HG03196 (cell line): ENCODE results near the gene APEH.
"Not testable (repeated sequence)": the region's sequence is repeated elsewhere in the genome, so short reads cannot be mapped to it uniquely, and the experiment has no call there.

ENCODE experiments used
- ATAC-seq: cut with Tn5 transposase; IDR thresholded peaks from one replicate; pipeline ENCODE4 v1.9.1; 2021; ENCODE audit not compliant: unreplicated experiment

APEH gene

DNA sequence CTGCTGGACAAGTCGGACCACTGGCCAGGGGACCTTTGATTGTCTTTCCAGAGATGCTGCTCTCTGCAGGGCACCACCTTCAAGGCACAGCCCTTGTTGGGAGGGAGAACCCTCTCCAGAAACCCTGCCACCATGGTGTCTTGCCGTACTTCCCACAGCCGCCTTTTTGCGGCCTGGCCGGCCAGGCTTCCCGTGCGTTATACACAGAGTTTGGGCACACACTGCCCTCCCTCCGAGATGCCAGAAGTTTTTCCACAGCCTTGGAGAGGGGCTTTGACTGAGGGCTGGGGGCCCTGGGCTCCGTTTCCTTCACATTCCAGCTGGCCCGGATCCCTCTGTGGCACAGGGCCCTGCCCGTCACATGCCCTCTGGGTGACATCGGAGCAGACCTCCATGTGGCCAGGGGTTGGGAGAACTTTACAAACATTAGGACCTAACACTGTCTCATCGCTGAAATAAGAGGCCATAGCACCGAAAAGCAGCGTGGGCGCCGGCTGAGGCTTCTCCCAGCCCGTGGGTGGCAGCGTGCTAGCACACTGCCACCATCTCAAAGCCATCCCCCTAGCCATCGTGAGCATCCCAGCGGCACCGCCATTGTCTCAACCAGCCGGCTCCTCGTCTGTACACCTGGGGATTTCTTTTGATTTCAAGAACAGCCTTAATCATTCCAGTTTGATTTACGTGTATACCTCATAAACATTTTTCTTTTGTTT lies 6.3 kb upstream of the APEH start:
- no peak for ATAC-seq

- no peak for ATAC-seq
Measured at GRCh38 chr3:49668414-49668797, 5.7 kb upstream of the APEH start.

DNA sequence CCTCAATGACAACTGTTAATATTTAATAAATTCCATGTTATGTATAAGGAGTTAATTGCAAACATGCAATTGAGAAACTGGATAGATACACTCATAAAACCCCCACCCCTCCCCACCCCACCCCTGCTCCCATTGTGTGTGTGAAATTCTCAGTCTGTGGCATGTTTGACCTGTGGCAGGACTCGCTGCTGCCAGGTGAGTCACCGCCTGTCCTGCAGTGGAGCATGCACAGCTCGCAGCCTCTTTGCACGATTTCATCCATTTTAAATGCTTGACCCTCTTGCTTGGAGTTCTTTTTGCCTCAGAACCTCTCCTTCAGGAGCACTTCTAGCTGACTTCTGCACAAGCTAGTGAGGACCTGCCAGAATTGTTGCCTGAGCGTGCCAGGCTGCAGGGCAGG lies 5.3 kb upstream of the APEH start:
- no peak for ATAC-seq

DNA sequence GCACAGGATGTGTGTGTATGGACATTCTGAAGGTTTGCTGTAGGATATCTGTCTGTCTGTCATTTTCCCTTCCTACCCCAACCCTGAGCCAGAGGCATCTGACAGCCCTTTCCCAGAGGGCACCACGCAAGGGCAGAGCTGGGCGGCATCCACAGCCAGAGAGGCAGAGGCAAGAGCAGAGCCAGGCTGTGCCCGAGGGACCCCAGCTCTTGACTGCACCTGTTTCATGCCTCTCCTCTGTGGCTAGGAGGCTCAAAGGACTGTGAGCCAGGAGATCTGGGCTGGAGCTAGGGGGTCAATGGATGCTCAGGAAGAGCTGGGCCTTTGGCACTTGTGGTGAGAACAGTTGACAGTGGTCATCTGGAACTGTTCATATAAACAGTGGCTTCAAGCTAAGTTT lies 4.8 kb upstream of the APEH start:
- ATAC-seq: no peak

GRCh38 chr3:49670940-49671290 lies 3.2 kb upstream of the APEH start:
- ATAC-seq: no peak

DNA sequence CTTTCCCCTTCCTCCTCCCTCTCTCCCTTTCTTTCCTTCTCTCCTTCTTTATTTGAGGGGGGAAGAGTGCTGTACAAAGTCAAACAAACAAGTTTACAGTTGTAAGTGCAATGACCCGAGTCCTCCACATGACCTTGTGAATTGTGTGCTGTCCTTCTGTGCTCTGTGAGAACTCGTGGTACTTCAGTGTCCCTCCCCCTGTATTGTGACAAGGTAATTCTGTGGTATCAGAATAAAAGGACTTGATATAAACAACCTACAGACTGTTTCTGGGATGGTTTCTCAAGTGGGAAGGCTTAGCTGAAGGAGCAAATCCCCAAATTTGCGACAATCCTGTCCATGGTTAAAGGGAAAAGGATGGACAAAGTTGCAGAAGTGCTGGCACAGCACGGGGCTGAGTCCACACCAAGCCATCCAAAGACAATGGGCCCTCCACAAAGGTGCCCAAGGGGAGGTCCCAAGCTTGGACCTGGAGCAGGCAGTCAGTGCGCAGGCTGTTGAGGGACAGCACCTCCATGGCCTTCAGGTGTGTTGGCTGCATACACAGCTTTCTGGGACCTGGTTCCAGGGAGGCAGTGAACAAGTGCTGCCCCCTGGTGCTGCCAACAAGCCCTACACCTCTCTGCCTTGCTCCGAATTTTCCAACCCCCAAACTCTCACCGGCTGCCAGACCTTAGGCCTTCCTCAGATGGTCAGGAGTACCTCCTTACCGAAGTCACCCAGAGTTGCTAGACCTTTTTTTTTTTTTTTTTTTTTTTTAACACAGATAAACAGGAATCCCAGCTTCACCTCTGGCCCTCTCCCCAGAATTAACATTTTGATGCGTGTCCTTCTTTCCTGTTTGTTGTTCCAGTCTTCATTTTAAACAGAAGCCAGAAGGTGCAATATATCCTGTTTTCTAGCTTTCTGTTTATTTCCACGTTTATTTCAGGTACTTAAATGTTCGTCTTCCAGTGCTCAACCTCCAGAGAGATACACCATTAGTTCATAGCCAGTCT lies 2.6 kb upstream of the APEH start:
- ATAC-seq: no peak

GRCh38 chr3:49673121-49673714 lies 933 bp upstream of the APEH start:
- peak; percentile 1 for ATAC-seq

- peak; percentile 12 for ATAC-seq
Measured at GRCh38 chr3:49674497-49674983, 389 bp downstream of the APEH start.

GRCh38 chr3:49675912-49676311 lies 1.8 kb downstream of the APEH start:
- no peak for ATAC-seq

GRCh38 chr3:49680493-49681231 lies 6.5 kb downstream of the APEH start:
- no peak for ATAC-seq

- no peak for ATAC-seq
Measured at GRCh38 chr3:49681232-49681522, 7.0 kb downstream of the APEH start.

GRCh38 chr3:49681543-49681942 lies 7.4 kb downstream of the APEH start:
- no peak for ATAC-seq

DNA sequence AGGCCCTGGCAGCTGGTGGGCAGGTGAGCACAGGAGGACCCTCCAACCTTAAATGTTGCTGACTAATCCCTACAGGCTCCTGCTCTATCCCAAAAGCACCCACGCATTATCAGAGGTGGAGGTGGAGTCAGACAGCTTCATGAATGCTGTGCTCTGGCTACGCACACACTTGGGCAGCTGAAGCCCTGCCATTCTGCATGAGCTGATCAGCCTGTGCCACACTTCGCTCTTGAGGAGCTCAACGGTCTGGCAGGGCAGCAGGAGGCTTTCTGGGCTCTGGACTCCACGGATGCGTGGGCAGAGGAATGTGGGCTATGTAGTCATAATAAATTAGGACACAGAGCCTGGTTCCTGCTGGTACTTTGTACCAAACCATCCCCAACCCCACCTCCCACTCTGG lies 9.0 kb downstream of the APEH start:
- no peak for ATAC-seq

- ATAC-seq: not testable (repeated sequence)
Measured at GRCh38 chr3:49684453-49684852, 10.3 kb downstream of the APEH start.

DNA sequence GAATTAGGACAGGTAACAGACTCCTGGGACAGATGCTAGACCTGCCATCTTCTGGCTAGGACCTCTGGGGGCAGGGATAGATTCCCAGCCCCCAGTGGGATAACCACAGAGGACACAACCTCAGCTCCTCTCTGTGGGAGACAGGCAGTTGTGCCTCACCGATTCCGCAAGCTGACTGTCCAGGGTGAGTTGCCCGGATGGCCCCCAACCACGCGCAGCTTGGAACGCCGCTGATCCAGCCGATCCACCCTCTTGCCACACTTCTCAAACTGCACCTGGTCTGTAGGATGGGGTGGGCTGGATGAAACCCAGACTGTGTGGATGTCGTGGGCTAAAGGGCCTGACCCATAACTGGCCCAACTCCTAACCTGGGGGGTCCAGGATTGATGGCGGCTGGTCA lies 11.0 kb downstream of the APEH start:
- not testable (repeated sequence) for ATAC-seq

DNA sequence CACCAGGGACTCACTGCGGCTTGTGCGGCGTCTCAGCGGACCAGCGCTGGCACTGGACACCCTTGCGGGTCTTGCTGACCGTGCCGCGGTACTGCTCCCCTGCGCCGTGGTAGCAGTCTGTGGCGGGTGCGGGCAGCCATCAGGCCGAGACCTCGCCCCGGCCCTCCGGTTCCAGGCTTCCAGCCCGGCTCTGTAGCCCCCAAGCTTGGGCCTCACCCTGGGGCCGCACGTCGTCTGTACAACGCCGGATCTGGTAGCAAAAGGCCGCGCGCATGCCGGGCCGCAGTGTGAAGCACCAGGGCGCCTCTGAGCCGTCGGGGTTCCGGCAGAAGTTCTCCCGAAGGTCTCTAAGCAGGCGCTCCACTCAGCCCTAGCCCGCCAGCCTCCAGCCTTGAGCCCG lies 11.7 kb downstream of the APEH start:
- not testable (repeated sequence) for ATAC-seq

GRCh38 chr3:49686346-49686745 lies 12.2 kb downstream of the APEH start:
- ATAC-seq: not testable (repeated sequence)

DNA sequence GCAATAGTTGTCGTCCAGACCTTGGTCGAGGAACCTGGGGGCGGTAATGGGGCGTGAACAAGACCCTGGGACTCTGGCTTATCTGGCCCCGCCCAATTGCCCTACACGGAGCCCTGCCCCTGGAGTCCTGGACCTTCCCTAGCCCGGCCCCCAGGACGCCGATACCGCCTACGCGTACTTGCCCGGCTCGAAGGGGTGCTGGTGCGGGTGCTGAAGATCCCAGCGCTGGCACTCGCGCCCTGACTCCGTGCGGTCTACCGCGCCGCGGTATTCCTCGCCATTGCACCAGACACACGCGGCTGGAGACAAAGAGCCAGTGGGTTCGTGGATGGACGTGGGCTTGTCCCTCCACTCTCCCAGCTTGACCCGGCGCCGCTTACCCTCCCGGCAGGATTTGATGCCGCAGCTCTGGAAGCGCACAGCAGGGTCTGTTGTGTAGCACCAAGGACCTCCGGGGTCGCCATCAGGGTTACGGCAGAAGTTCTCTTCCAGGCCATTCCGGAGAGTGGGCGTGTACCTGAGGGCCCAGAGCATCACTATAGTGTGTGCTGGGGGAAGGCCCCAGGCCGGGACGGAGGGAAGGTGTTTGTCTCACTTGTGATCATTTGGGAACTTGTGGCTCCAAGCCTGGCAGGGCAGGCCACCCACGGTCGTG lies 12.7 kb downstream of the APEH start:
- ATAC-seq: not testable (repeated sequence)

GRCh38 chr3:49687424-49687795 lies 13.3 kb downstream of the APEH start:
- ATAC-seq: not testable (repeated sequence)

GRCh38 chr3:49688338-49689045 lies 14.3 kb downstream of the APEH start:
- ATAC-seq: peak; percentile 5
